ENCODE results near the gene EYS.

EYS gene

DNA sequence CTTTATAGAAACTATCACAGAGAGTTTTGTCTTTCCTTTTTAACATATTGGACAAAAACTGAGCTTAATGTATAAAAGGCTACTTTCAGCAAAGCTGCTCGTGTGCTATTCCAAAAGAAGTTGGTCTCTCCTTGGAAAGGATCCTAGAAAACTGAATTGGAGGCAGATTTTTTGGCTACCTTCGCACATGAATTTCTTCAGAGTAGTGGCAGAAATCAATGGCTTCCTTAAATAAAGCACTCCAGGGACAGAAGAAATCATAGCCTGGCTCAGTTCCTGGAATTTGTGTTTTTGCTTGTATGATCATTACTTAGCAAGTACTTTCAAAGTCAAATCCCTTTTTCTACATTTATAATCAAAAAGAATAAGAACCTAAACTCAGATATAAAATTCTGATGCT is 1291.1 kb downstream of the EYS start:
- TF ChIP-seq, protein P1, sequence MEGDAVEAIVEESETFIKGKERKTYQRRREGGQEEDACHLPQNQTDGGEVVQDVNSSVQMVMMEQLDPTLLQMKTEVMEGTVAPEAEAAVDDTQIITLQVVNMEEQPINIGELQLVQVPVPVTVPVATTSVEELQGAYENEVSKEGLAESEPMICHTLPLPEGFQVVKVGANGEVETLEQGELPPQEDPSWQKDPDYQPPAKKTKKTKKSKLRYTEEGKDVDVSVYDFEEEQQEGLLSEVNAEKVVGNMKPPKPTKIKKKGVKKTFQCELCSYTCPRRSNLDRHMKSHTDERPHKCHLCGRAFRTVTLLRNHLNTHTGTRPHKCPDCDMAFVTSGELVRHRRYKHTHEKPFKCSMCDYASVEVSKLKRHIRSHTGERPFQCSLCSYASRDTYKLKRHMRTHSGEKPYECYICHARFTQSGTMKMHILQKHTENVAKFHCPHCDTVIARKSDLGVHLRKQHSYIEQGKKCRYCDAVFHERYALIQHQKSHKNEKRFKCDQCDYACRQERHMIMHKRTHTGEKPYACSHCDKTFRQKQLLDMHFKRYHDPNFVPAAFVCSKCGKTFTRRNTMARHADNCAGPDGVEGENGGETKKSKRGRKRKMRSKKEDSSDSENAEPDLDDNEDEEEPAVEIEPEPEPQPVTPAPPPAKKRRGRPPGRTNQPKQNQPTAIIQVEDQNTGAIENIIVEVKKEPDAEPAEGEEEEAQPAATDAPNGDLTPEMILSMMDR (IDR thresholded peaks at IDR 0.05; ENCODE audit: extremely low read depth, missing control alignments) = no peak
- no peak for DNase-seq (ENCODE audit: low spot score)

DNA sequence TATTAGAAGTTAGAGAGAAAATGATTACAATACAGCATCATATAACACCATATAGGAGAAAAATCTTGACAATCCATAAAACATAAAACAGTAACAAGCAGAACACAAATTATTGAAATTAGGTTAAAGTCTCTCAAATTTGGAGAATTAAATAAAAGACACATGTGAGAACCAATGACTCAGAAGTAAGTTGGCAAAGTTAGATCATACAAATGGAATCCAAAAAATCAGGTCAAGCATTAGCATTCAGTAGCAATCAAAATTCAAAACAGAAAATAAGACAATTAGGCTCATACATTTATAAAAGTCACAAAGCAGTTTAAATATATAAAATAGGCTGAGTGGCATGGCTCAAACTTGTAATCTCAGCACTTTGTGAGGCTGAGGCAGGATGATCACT is 1295.8 kb downstream of the EYS start:
- no peak for DNase-seq (ENCODE audit: low spot score)
- TF ChIP-seq, protein P1 (IDR thresholded peaks at IDR 0.05; ENCODE audit: extremely low read depth, missing control alignments) = no peak

DNA sequence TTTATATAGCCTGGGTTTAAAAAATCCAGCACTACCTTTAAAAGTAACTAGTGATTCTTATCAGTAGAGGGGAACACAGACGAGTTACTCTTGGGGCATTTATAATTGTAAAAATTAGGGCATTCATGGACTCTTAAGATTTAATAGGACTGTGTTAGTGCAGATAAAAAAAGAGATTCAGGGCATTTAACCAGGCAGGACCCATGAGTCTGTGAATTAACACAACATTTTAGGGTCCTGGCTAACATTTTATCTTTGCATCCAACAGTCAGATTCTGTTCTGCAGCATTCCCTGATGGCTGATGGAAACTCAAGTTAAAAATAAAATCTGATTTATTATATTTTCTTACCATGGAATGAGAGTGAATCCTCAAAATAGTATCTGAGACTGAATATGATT is 1297.1 kb downstream of the EYS start:
- TF ChIP-seq, protein P1 (IDR thresholded peaks at IDR 0.05; ENCODE audit: extremely low read depth, missing control alignments) = no peak
- DNase-seq (ENCODE audit: low spot score) = no peak

DNA sequence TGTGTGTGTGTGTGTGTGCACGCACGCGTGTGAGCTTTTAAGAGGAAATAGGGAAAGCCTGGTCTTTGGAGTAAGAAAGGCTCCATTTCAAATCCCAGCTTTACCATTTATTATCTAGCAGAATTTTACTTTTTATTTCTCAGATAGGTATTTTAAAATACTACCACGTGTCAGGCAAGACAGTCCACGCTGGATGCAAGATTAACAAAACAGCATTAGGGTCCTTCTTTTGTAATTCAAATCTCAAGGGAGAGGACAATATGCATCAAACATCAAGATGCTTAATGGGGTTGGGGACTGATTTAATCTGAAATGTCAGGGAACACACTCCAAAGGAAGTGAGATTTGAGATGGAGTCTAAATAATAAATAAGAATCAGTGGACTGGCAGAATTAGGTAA is 1302.6 kb downstream of the EYS start:
- DNase-seq (ENCODE audit: low spot score) = no peak
- TF ChIP-seq, protein P1 (IDR thresholded peaks at IDR 0.05; ENCODE audit: extremely low read depth, missing control alignments) = no peak

DNA sequence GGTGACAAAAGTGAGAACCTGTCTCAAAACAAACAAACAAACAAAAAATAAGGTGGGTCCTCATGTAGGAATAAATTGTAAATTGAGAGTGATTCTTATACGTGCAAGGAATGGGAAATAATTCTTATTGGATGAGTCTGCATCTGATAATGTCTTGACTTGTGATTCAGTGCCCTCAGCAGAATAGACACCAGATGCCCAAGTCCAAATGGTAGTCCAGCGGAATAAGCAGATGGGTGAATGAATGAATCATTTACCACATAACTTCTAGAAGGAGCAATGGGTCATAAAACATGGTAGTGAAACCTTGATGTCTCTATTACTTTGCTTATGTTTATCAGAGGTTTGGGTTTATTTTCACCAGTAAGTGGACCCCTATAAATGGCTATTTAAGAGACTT is 1323.7 kb downstream of the EYS start:
- DNase-seq (ENCODE audit: low spot score) = no peak

DNA sequence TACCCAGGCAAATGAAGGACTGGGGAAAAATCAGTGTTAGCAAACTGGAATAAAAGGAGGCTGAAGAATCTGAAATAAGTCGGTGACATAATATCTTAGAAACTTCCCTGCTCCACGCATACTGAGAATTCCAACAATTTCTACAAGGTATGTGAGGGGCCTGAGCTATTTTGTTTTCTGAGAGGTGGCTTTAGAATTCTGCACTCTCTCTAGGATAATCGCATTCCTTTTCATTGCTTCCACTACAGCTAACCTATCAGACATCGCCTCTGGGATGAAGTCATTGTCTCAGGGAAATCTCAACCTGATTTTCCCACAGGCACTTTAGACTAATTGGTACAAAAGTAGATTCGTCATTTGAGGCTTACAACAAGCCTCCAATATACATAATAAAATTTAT is 1330.6 kb downstream of the EYS start:
- DNase-seq (ENCODE audit: low spot score) = no peak
- TF ChIP-seq, protein P1 (IDR thresholded peaks at IDR 0.05; ENCODE audit: extremely low read depth, missing control alignments) = no peak

More for the DNA sequence above, 1323.7 kb downstream of the EYS start:
- TF ChIP-seq, protein P1 (IDR thresholded peaks at IDR 0.05; ENCODE audit: extremely low read depth, missing control alignments) = no peak

DNA sequence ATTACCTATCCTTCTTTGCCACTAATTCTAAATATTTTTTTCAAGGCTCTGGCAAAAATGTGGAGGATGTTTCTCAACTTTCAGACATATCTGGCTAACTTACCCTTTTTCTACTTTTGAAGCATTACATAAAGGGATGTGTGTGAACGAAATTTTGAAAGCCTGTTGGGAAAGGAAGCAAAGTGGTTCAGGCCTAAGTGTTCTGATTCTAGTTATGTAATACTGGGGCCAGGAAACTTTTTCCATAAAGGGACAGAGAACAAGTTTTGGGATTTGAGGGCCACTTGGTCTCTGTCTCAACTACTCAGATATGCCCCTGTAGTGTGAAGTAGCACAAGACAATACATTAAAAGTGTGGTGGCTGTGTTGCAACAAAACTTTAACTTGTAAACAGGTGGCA is 1349.6 kb downstream of the EYS start:
- TF ChIP-seq, protein P1 (IDR thresholded peaks at IDR 0.05; ENCODE audit: extremely low read depth, missing control alignments) = no peak
- DNase-seq (ENCODE audit: low spot score) = no peak

Data from GM20000 (cell line).